ENCODE data around the gene ABCB7. TPM values are rescaled to one million over a fixed set of nuclear protein-coding genes. Genes with fewer than 3 reads are reported as not detected.

The ABCB7 gene
- polyA plus RNA-seq, 1 donor (not counting 4 experiments of a cell fraction or from before 2014, with no cell fraction given): 21.3 TPM

DNA sequence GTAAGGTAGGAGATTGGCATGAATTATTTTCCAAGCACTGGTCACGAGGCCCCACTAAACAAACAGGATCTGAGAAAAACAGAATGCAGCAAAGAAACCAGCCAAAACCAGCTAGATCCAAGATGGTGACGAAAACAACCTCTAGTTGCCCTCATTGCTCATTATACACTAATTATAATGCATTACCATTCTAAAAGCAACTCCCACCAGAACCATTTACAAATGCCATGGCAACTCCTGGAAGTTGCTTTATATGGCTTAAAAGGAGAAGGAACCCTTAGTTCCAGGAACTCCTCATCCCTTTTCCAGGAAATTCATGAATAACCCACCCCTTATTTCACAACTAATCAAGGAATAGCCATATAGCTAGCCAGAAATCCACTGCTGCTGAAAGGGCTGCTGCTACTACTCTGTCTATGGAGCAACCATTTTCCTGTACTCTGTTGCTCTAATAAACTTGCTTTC is 69.3 kb downstream of the ABCB7 start:
- Histone ChIP-seq H3K27me3 (ENCODE audit: control insufficient read depth, extremely low read depth, insufficient read depth, low read length) (no peaks in the 10 kb centered on the region), H3K27ac (ENCODE audit: control insufficient read depth, insufficient read depth, low read length) (no peak overlapping the region), H3K4me3 (ENCODE audit: control insufficient read depth in 2 of 3, extremely low read depth in 1 of 3, insufficient read depth in 2 of 3, low read depth in 1 of 3, low read length in 3 of 3) (no peak overlapping the region), H3K4me2 (ENCODE audit: control insufficient read depth, extremely low read depth, insufficient read depth, low read depth, low read length) (no peak overlapping the region), H3K9me3 (ENCODE audit: control insufficient read depth, low read depth, low read length) (no peaks in the 10 kb centered on the region), H3K79me2 (ENCODE audit: control insufficient read depth, insufficient read depth, low read length) (no peaks in the 10 kb centered on the region), H4K20me1 (ENCODE audit: control insufficient read depth, extremely low read depth, insufficient read depth, low read length) (no peaks in the 10 kb centered on the region), H2AFZ (ENCODE audit: control insufficient read depth, low read length) (no peak overlapping the region), H3K9me1 (ENCODE audit: control insufficient read depth, extremely low read depth, insufficient read depth, low read length) (no peaks in the 10 kb centered on the region), H3K36me3 (ENCODE audit: control insufficient read depth in 2 of 2, extremely low read depth in 1 of 2, insufficient read depth in 2 of 2, low read length in 2 of 2) (no peaks in the 10 kb centered on the region), H3K4me1 (ENCODE audit: control insufficient read depth, extremely low read depth, insufficient read depth, low read length) (no peaks in the 10 kb centered on the region), H3K9ac (ENCODE audit: control insufficient read depth, extremely low read depth, insufficient read depth, low read length) (no peak overlapping the region)
- DNase-seq (ENCODE audit: low read depth, low spot score) (no peak), FAIRE-seq (no peak)
- no peak for TF ChIP-seq CTCF (optimal IDR thresholded peaks at IDR 0.05 in 1 of 3, IDR thresholded peaks at IDR 0.05 in 1 of 3, conservative IDR thresholded peaks at IDR 0.05 in 1 of 3; ENCODE audit: extremely low read depth in 1 of 3, insufficient read depth in 2 of 3, low read length in 3 of 3)
- dilution Hi-C loops (cut with MboI; ENCODE audit: extremely low pct_ligation_motif_present, low sequenced_read_pairs): no loop called here

- no peaks in the 10 kb centered on the region for H3K27me3 ChIP-seq (ENCODE audit: control insufficient read depth, extremely low read depth, insufficient read depth, low read length)
- no peak overlapping the region for H3K9ac ChIP-seq (ENCODE audit: control insufficient read depth, extremely low read depth, insufficient read depth, low read length)
- H3K4me3 ChIP-seq (ENCODE audit: control insufficient read depth in 2 of 3, extremely low read depth in 1 of 3, insufficient read depth in 2 of 3, low read depth in 1 of 3, low read length in 3 of 3): no peak overlapping the region
- FAIRE-seq: no peak
- H3K27ac ChIP-seq (ENCODE audit: control insufficient read depth, insufficient read depth, low read length): no peak overlapping the region
- no peaks in the 10 kb centered on the region for H3K9me1 ChIP-seq (ENCODE audit: control insufficient read depth, extremely low read depth, insufficient read depth, low read length)
- H4K20me1 ChIP-seq (ENCODE audit: control insufficient read depth, extremely low read depth, insufficient read depth, low read length): no peaks in the 10 kb centered on the region
- no peaks in the 10 kb centered on the region for H3K36me3 ChIP-seq (ENCODE audit: control insufficient read depth in 2 of 2, extremely low read depth in 1 of 2, insufficient read depth in 2 of 2, low read length in 2 of 2)
- dilution Hi-C loops (cut with MboI; ENCODE audit: extremely low pct_ligation_motif_present, low sequenced_read_pairs): no loop called here
- no peak overlapping the region for H2AFZ ChIP-seq (ENCODE audit: control insufficient read depth, low read length)
- H3K4me2 ChIP-seq (ENCODE audit: control insufficient read depth, extremely low read depth, insufficient read depth, low read depth, low read length): no peak overlapping the region
- DNase-seq (ENCODE audit: low read depth, low spot score): no peak
- H3K9me3 ChIP-seq (ENCODE audit: control insufficient read depth, low read depth, low read length): no peaks in the 10 kb centered on the region
- H3K79me2 ChIP-seq (ENCODE audit: control insufficient read depth, insufficient read depth, low read length): no peaks in the 10 kb centered on the region
- H3K4me1 ChIP-seq (ENCODE audit: control insufficient read depth, extremely low read depth, insufficient read depth, low read length): no peaks in the 10 kb centered on the region
- TF ChIP-seq EZH2 (IDR thresholded peaks at IDR 0.05; ENCODE audit: low read length): no peak
- TF ChIP-seq CTCF (optimal IDR thresholded peaks at IDR 0.05 in 1 of 3, IDR thresholded peaks at IDR 0.05 in 1 of 3, conservative IDR thresholded peaks at IDR 0.05 in 1 of 3; ENCODE audit: extremely low read depth in 1 of 3, insufficient read depth in 2 of 3, low read length in 3 of 3): no peak
Measured at GRCh38 chrX:75084757-75085156, 71.3 kb downstream of the ABCB7 start.

Data from keratinocyte (primary cell).